ENCODE data around the gene RHBDL2.

The RHBDL2 gene

GRCh38 chr1:38925391-38925790 is 16.2 kb downstream of the RHBDL2 start:
- no peak for DNase-seq (ENCODE audit: low read depth in 1 of 2, low spot score in 1 of 2)
- no peak for TF ChIP-seq CTCF (IDR thresholded peaks at IDR 0.05; ENCODE audit: insufficient read depth, low read length)

GRCh38 chr1:38923607-38924006 is 18.0 kb downstream of the RHBDL2 start:
- Histone ChIP-seq H3K4me3 (replicated peaks; ENCODE audit: insufficient read depth, low read length) (no peak overlapping the region), H3K27ac (replicated peaks) (no peak overlapping the region), H3K27me3 (ENCODE audit: insufficient read depth, poor library complexity, severe bottlenecking) (no peaks in the 10 kb centered on the region)
- DNase-seq (ENCODE audit: low read depth in 1 of 2, low spot score in 1 of 2): no peak
- no peak for TF ChIP-seq POLR2AphosphoS5 (IDR thresholded peaks at IDR 0.05; ENCODE audit: low read depth)
- no peak for TF ChIP-seq REST (IDR thresholded peaks at IDR 0.05; ENCODE audit: insufficient replicate concordance, low read depth)
- no peak for TF ChIP-seq GABPA (IDR thresholded peaks at IDR 0.05; ENCODE audit: low read depth)
- TF ChIP-seq CTCF (IDR thresholded peaks at IDR 0.05; ENCODE audit: insufficient read depth, low read length): no peak
- no peak for TF ChIP-seq SPI1 (IDR thresholded peaks at IDR 0.05; ENCODE audit: borderline replicate concordance, low read depth)

More at GRCh38 chr1:38925391-38925790, 16.2 kb downstream of the RHBDL2 start:
- Histone ChIP-seq H3K27ac (replicated peaks) (no peak overlapping the region), H3K27me3 (ENCODE audit: insufficient read depth, poor library complexity, severe bottlenecking) (no peaks in the 10 kb centered on the region), H3K4me3 (replicated peaks; ENCODE audit: insufficient read depth, low read length) (no peak overlapping the region)

- TF ChIP-seq POLR2AphosphoS5 (IDR thresholded peaks at IDR 0.05; ENCODE audit: low read depth) (no peak), CTCF (IDR thresholded peaks at IDR 0.05; ENCODE audit: insufficient read depth, low read length) (no peak), SPI1 (IDR thresholded peaks at IDR 0.05; ENCODE audit: borderline replicate concordance, low read depth) (no peak), GABPA (IDR thresholded peaks at IDR 0.05; ENCODE audit: low read depth) (no peak), REST (IDR thresholded peaks at IDR 0.05; ENCODE audit: insufficient replicate concordance, low read depth) (no peak)
- Histone ChIP-seq H3K27ac (replicated peaks) (no peak overlapping the region), H3K4me3 (replicated peaks; ENCODE audit: insufficient read depth, low read length) (no peak overlapping the region), H3K27me3 (ENCODE audit: insufficient read depth, poor library complexity, severe bottlenecking) (no peaks in the 10 kb centered on the region)
- DNase-seq (ENCODE audit: low read depth in 1 of 2, low spot score in 1 of 2): no peak
These were observed 22.5 kb downstream of the RHBDL2 start for GRCh38 chr1:38919130-38919529.

- no peak for TF ChIP-seq SPI1 (IDR thresholded peaks at IDR 0.05; ENCODE audit: borderline replicate concordance, low read depth)
- TF ChIP-seq GABPA (IDR thresholded peaks at IDR 0.05; ENCODE audit: low read depth): no peak
- no peak for TF ChIP-seq CTCF (IDR thresholded peaks at IDR 0.05; ENCODE audit: insufficient read depth, low read length)
- TF ChIP-seq POLR2AphosphoS5 (IDR thresholded peaks at IDR 0.05; ENCODE audit: low read depth): no peak
- TF ChIP-seq REST (IDR thresholded peaks at IDR 0.05; ENCODE audit: insufficient replicate concordance, low read depth): no peak
- DNase-seq (ENCODE audit: low read depth in 1 of 2, low spot score in 1 of 2): no peak
- H3K27me3 ChIP-seq (ENCODE audit: insufficient read depth, poor library complexity, severe bottlenecking): no peaks in the 10 kb centered on the region
- no peak overlapping the region for H3K27ac ChIP-seq (replicated peaks)
- H3K4me3 ChIP-seq (replicated peaks; ENCODE audit: insufficient read depth, low read length): no peak overlapping the region
These were observed 23.1 kb downstream of the RHBDL2 start for GRCh38 chr1:38918568-38918967.
